NAMALWA (cell line): ENCODE results near the gene BNC2.

ENCODE experiments used
- DNase-seq: peaks from one replicate; pipeline ENCODE4 v3.0.0-alpha.2; 2015; ENCODE audit warnings: low spot score

The BNC2 gene

DNA sequence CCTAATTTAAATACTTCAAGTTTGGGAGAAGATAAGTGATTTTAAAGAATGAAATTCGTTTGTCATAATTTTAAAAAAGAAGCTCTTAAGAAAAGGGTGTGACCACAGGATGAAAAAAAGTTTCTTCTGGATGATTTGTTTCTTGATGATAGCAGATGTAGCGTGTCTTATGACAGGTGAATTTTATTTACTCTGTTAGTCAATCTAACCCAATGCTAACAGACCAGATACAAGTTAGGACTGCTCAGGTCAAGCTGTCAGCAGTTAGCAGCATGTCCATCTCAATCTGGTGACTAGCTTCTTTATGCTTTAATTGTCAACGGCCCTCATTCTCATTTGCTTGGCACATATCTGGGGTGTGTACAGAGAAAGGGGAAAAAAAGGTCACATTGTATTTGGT lies 456.0 kb downstream of the BNC2 start:
- no peak for DNase-seq

DNA sequence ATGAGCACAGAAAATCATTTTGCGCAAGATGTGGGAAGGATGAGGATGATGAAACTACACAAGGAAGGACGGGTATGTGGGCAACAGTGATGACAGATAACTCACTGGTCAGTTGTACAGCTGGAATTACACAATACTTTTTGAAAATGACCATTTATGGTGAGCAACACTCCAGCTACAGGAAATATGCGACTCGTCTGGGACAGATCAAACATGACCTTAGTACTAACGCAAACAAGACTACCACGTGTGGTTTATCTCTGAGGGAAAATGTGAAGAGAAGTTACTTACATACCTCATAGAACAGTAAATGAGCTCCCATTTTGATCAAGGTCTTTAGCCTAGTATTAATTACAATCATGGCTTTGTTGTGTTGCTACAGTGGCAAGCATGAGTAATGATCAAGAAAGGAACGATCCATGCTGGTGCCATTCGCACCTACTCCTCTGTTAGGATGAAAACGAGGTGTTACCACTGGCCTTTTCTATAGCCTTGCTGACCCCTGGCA lies 456.9 kb downstream of the BNC2 start:
- DNase-seq, result no peak

DNA sequence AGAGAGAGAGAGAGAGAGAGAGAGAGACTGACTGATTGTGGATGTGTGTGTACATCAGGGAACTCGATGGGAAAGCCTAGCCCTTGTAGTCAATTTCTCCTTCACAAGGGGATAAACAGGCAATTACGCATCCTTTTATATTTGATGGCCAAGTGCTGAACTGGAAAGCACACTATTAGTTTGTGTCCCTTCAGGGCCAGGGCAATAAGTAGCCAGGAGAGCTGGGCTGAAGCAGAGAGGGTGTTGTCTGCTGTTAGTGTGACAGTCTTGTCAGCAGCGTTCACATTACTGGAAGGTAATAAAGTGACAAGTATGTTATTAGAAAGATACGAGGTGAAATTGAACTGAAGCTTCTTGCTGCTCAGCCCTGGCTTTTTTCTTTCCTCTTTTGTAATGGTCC lies 457.7 kb downstream of the BNC2 start:
- no peak for DNase-seq

DNA sequence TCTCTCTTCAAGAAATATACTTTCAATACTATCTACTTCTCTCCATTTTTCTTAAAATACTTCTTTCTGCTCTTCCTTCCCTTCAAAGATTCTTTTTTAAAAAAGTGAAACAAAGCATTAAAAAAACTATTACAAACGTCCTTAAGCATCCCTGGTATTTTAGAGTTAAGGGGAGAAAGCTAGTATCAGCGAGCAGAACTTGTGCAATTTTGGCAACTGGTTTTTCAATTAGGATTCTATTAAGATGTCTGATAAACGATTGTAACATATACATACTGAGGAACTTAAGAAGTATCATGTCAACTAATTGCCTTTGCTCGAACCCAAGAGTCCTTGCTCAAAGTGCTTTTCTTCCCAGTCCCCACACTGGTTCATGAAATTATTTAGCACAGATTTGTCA lies 459.2 kb downstream of the BNC2 start:
- no peak for DNase-seq

DNA sequence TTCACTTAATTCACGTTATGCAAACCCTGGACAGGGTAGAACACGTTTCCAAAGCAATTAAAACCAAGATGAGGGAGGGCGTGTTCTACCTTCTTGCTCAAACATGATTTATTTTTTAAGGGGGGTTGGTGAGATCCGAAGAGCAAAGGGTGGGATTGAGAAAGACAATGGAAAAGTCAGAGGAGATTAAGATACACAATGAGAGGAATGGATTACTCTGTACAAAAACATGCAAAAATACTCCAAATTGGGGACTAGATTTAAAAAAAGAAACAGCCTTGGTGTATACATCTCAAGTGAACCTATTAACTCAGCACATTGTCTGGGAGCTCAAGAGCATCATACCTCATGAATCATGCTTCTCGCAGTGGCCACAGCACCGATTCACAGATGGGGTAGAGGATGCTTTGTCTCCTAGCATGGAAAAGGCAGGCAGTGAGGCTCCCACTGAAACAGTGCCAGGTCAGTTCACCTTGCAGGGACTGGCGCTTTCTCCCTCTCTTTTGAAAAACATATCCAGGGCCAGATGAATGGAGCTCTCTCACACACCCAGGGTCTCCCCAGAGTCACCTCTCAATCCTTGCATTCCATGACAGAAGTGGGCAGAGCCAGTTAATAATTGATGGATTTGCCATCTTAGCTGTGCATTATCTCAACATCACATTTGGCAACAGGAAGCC lies 459.7 kb downstream of the BNC2 start:
- DNase-seq, result no peak

DNA sequence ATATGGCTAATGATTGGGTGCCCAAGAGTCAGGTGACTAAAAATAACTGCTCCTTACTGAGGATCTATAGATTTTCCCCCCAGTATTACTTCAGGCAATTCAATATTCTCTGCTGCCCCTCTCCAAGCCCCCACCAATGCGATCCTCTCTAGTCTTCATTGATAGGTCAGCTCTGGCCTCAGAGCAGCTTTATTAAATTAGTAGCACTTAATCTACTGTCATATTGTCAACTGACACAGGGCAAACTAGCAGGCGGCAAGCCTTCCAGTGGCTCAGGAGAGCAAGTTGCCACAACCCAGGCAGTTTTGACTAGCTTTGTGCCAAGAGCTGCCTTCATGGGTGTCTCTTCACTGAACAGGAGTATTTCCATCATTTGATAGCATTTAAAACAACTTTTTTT lies 462.9 kb downstream of the BNC2 start:
- DNase-seq, result no peak

DNA sequence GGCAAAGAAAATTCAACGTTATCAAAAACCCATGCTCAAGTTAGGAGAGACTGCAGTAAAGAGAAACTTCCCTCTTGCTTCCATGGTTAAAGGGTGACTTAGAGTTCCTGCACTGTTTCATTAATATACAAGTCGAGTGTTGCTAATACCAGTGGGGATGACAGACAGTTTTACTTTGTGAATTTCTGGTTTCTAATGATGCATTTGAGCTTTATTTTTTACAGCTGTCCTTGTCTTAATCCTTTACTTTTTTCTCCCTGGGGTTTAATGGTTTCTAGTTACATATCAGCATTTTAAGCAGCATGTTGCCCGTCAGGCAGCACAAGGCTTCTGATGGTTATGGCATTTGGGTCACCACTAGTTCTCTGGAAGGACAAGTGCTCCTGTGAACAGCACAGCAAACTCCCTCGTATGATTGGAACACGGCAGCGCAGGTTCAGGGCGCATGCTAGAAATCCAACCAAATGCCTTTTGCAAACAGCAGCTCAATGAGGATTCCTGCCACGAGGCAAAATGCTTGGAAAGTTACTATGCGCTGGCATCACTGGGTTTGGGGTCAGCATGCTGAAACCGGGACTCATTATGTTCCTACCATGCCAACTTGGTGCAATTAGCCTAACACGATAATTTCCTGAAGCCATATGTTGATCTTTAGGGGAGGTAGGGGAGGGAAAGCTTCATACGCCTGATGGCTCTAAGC lies 463.8 kb downstream of the BNC2 start:
- no peak for DNase-seq

DNA sequence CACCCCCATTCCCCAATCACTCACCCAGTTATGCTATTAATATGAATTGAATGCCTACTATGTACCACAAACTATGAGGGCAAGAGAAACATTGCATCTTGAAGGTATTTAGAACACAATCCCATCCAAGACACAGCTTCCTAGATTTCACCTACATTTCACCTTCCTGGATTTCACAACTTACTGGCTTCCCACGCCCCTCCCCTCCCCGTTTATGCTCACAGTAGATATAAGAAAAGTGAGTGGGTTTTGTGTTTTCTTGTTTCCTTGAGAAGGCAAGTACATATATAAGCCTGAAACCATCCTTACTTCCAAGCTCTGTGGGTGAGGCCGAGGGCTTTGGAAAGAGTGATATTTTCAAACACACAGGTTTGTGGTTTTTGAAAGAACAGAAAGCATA lies 465.0 kb downstream of the BNC2 start:
- no peak for DNase-seq

DNA sequence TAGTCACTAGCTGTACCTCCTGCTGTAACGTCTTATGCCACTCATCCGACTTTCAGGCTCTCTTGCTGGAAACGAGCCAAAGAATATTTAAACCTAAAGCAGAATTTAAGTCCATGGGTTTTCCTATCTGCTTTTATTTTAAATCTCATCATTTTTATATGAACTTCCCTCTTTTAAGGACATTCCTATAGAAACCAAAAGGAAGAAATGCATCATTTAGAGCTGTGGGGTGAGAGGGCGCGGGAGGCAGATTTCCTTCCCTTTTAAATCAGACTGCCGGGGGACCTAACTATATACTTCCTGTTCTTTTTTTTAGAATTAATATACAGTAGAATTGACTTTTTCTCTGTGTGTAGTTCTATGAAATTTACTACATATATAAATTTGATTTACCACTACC lies 468.8 kb downstream of the BNC2 start:
- DNase-seq, result no peak

DNA sequence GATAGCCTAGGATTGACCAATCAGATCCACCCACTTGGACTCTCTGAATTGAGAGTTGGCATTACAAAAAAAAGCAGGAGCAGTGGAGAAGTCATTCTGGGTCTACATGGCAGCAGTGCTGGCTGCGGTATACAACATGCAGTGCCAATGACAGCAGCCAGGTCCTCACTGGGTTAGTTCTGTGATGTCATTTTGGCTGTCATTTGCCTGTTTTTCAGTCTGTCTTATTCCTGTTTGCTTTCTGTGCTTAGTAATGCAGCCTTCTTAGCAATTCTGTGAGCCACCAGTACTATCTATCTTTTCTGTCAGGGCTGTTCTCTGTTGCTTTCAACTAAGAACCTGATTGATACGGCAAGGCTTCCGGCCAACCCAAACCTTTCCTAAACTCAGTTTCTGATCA lies 471.8 kb downstream of the BNC2 start:
- no peak for DNase-seq

DNA sequence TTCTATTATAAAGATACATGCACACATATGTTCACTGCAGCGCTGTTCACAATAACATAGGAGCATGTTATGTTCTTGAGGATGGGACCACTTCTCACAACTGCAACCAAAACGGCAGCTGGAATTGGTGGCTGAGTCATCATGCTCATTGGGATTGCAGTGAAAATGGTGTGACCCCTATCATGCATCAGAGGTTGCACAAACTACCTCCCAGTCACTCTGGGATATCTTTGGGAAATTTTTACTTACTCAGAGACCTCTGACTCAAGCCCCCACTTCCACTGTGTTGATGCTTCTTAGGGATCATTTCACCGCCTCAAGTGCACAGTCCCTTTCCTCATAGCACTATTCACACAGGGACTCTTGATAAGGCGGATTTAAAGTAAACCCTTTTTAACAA lies 474.1 kb downstream of the BNC2 start:
- DNase-seq, result no peak

DNA sequence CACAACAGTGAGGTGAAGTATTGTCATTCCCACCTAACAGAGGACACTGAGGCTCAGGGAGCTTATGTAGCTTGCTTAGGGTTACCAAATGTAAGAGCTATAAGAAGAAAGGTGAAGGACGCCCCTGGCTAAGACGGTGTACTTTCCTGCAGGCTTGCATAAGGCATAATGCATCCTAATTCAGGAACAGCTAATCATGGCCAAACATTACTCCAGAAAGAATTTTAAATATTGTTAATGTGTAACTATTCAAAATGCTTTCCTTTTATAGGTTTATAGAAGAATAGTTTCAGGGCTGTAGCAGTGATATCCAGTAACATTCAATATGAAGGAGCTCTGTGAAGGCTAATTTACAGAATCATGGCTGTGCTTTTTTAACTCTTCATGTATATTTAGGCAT lies 479.1 kb downstream of the BNC2 start:
- DNase-seq, result no peak

DNA sequence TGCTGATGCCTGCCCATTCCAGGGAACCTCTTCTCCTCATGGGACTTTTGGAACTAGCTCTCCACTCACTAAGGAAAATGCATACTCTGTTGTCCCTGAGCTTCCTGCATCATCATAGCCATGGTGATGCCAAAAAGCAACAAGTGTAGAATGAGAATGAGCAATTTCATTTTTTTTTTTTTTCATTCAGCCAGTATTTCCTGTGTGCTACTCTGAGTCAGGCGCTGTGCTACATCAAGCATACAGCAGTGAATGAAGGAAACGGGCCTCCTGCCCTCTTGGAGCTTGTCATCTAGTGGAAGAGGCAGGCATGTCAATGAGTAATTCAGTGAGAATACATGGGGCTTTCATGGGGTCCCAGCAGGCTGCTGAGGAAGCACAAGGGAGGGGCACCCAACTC lies 483.1 kb downstream of the BNC2 start:
- no peak for DNase-seq

DNA sequence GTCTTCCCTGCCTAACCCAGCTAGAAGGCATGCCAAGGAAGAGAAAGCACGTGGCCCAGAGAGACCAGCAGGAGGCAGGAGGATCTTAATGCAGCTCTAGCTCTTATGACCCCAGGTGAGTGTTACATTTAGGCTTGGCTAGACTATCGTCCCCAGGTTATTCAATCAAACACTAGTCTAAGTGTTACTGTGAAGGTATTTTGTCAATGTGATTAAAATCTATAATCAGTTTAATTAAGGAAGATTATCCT lies 483.7 kb downstream of the BNC2 start:
- DNase-seq, result no peak

DNA sequence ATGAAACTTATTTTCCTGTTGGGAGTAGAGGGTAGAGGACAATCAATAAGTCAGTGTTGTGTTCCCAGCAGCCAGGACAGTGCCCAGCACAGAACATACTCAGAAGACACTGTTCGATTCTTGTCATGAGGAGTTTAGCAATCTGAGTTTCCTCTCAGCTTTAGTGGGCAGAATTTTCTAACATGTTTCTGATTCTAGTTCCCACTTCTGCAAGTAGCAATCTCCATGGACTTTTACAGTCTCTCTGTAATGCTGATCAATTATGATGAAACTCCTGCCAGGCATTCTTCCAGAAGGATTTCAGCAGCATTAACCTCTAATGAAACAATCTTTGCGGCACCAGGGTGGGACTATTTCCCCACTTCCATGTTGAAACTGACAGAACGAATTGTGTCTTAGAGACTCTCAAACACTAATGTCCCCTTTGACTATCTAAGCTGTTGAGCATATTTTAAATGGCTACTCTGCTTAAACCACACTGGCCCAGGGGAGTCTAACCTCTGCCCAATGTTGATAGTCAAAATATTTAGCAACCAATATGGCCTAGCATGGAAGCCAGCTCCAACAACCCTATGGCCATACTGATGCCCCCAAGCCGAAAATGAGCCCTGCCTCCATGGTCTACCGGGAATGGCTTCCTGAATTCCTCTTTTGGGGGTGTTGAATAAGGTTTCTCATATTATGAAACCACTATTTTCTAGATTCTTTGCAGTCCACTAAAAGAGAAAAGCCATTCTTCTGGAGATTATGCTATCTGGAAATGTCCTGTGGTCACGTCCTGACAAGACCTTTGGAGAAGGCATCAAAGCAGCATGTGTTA lies 484.3 kb downstream of the BNC2 start:
- DNase-seq, result no peak

DNA sequence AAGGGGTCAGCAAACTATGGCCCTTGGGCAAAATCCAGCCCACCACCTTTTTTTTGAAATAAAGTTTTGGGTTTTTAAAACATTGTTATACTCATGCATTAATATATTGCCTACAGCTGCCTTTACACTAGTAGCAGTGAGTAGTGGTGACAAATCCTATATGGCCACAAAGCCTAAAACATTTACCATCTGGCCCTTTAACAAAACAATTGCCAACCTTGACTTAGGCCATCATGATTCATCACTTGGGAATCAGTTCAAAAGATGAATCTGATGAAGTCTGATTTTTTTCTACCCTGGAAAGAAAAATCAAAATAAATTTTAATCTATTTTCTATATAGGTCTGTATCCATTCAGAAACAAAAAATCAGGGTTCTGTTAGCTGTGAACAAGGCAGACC lies 484.9 kb downstream of the BNC2 start:
- no peak for DNase-seq

DNA sequence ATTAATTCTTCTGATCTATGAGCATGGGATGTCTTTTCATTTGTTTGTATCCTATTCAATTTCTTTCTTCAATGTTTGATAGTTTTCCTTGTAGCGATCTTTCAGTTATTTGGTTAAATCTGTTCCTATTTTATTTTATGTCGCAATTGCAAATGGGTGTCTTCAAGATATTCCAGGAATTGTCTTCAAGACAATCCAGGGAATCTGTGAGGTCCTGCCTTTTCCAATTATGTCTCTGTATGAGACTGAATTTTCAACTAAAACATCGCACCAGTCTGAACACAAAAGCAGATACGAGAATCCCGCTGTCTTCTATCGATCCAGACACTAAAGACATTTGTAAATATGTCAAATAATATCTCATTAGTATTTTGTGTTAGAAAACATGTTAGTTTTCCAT lies 485.5 kb downstream of the BNC2 start:
- DNase-seq, result no peak

DNA sequence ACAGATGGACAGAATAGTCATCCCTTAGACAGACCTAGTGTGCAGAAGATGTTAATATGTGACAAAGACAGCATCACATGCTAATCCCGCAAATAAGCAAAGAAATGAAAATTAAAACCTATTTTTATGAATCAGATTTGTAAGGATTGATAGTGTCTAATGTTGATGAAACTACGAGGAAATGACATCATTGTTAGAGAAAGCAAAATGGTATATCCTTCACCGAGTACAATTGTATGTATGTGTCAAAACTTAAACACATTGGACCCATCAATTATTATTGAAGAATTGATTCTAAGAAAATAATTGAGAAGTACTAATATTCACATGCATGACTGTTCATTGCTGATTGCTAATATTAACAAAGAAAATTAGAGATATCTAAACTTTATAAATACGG lies 493.2 kb downstream of the BNC2 start:
- DNase-seq, result no peak

DNA sequence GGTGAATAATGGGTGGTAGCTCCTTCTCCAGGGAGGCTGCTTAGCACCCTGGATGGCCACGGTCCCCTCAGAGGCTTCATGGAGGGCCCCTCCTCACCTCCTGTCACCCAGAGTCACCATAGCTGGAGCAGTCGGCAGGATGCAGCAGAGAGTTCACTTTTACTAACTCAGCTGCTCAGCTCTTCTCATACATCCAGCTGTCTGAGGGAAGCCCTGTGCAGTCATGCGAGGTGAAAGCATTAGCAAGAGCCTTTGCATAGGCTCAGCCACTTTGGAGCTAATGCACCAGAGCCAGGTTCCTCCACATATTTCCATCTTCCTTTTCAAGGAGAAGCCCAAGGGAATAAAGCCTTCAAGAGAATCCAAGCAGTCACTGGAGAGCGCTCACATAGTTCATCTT lies 499.2 kb downstream of the BNC2 start:
- no peak for DNase-seq

DNA sequence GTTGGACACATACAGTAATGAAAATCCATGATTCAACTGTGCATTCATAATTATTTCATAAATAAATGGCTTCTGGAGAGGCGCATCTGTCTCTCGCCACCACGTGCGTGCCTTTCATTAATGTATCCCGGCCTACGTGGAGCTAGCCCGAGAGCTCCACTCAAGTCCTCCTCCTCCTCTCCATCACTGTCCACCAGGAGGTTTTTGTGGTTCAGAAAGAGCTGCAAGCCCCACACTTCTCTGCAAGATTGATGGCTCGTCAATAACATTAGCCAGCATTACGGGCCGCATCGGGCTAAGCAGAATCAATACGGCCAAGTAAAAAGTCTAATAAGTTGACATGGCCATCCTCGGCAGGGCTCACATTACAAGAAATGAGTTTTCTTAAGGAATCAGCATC lies 499.8 kb downstream of the BNC2 start:
- no peak for DNase-seq

DNA sequence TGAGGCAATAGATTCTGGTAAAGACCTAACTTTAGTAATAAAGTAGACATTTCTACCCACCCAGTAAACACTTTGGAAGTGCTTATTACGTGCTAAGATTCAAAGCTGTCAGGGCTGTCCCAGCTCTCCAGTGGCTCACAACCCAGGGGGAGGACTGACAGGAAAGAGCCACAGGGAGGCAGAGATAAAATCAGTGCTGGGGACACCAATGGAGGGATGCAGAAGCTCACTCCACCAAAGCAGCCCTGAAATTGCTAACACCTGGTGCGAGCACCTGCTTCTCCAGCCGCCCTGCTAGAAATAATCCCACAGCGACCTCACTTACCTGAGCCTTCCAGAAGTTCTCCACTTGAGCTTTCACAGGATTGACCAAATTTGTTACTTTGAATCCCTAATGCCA lies 501.0 kb downstream of the BNC2 start:
- DNase-seq, result no peak

DNA sequence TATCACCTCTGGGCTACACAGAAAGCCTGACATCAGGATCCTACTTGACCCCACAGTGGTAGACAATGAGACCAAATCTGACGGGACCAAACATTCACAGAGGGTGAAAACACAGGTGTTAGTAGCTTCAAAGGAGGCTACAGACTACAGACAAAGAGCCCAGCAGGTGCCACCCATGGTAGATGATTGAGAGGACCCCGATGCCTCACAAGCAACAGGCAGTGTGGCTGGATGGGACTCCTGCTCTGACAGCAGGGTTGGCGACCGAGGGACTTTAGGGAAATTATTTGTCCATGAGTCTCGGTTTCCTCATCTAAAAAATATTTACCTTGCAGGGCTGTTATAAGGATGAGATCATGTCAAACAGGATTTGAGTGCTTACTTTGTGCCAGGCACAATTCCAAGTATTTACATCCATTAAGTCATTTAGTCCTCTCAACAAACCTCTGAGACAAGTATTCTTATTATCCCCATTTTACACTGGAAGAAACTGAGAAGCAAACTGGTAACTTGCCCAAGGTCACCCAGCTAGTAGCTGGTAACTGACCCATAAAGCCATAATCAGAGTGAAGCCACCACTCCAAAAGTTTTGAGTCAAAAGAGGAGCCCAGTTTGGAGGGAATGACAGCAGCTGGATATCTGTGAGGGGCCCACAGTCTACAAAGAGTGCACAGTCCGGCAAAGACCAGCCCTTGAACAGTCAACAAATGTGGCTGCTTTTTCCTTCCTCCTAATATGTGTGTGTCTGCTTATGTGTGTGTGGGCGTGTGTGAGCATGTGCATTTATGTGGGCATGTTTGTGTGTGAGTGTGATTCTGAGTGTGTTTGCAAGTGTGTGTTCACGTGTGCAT lies 502.0 kb downstream of the BNC2 start:
- DNase-seq, result no peak
